GM18873 (cell line): ENCODE results near the gene MAGI1.

Experiments used
- ATAC-seq: cut with Tn5 transposase; IDR thresholded peaks from one replicate; pipeline ENCODE4 v1.9.1; 2021; ENCODE audit warnings: mild to moderate bottlenecking, moderate library complexity, moderate number of reproducible peaks; ENCODE audit not compliant: unreplicated experiment, low FRiP score

MAGI1 gene

DNA sequence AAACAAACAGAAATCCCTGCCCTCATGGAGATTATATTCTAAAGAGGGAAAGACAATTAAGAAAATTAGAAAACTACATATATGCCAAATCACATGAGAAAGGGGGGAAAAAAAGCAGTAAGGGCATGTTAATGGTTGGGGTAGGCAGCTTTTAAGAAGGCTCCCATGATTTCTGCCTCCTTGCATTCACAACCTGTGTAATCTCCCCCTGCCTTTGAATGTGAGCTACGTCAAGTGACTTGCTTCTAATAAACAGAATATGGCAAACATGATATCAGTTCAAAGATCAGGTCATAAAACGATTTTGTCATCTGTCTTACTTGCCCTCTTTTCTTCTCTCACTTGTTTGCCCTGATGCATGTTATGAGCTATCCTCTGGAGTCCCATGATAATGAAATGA lies 677.3 kb downstream of the MAGI1 start:
- no peak for ATAC-seq

- no peak for ATAC-seq
Observed at GRCh38 chr3:65356331-65357248, 682.1 kb downstream of the MAGI1 start.

DNA sequence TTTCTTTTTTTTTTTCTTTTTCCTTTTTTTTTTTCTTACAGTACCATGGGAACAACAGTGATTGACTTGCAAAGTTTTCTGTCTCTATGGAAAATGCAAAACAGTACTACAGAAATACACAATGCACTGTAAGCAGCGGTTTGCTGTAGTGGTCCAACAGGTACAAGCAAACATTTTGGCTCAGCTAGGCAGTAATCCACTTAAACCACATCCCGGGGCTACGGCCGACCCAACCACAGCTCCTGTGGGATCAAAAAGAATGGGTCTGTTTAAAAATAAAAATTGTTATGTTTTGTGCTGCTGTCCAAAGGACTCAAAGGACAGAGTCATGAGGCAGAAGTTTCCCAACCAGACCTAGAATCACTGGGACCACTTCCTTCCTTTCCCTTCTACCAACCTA lies 683.8 kb downstream of the MAGI1 start:
- ATAC-seq: no peak

DNA sequence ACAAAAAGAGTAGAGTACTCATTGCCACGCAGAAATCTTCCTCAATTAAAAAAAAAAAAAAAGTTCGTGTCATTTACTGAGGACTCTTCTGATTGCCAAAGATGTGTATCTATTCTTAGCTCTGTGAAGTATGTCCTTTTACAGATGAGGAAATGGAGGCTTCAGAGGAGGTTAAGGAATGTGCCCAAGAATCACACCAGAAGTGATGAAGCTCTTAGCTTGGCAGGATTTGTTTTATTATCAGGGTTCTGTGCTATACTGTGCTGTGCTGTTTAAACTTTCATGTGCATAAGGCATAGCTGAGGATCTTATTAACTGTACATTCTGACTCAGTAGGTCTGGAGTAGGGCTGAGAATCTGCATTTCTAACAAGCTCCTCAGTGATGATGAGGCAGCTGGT lies 685.8 kb downstream of the MAGI1 start:
- ATAC-seq: no peak

DNA sequence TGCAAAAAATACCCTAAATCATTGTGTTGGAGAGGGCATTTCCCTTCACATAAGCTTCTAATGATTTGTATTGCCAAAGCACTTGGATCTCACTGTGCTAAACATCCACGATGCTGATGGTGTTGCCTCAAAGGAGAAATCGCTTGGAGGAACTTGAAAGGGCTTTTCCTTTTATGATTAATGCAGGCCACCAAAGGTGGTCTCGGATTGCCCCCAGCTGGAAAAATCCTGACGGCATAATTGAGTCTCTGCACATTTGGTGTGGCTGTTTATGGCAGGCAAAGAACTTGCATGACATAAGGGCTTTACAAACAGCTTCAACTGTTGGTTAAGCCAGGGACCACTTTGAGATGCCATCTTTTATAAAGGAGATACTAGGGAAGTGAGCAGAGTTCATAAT lies 687.0 kb downstream of the MAGI1 start:
- no peak for ATAC-seq

DNA sequence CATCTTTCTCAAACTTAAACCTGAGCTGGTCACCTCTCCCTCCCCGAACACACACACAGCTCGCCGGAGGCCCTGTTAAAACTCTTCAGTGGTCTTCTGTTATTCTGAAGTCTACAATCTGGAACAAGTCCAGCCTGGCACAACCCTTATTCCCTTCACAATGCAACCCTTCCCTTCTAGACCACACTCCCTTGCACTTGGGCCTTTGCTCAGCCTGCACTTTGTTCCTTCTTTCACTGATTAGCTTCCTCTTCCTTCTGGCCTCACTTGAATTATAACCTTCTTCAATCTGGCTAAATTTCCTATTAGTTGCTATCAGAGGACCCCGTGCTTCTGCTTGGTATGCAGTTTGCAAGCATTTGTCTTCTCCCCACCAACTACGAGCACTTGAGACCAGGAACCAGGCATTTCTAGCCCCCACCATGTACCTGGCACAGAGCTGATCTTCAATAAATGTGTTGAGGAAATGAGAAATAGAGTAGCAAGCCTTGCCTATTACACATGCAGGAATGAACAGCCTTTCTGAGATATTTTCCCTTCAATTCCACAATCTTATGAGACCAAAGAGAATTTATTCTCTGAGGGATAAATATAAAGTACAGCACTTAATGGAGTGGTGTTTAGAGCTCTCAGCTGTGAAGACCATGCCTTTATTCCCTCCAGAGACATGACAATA lies 687.8 kb downstream of the MAGI1 start:
- ATAC-seq: no peak

- no peak for ATAC-seq
Observed at GRCh38 chr3:65348398-65348995, 690.2 kb downstream of the MAGI1 start.

DNA sequence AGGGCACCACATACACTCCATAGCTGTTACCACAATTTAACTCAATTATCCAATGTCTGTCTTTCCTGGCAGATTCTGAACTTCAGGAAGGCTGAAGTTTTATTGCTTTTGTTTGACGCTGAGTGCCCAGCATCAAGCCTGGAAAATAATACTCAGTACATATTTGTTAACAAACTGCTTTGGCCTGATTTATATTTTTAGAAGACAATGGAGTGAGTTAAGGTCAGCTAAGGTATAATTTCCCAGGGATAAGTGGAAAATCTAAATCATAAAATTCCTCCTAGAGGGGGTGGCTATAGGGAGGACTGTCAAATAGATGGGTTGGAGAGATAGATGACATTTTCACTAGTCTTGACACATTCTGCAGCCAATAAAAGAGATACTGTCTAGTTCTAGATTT lies 691.6 kb downstream of the MAGI1 start:
- ATAC-seq: no peak

GRCh38 chr3:65344846-65345245 lies 693.9 kb downstream of the MAGI1 start:
- no peak for ATAC-seq

GRCh38 chr3:65344444-65344843 lies 694.3 kb downstream of the MAGI1 start:
- ATAC-seq: no peak

DNA sequence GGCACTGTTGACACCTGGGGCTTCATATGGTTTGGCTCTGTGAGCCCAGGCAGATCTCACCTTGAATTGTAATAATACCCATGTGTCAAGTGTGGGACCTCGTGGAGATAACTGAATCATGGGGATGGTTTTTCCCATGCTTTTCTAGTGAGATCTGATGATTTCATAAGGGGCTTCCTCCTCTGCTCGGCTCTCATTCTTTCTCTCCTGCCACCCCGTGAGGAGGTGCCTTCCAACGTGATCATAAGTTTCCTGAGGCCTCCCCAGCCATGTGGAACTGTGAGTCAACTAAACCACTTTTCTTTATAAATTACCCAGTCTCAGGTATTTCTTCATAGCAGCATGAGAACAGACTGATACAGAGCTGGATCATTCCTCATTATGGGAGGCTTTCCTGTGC lies 695.0 kb downstream of the MAGI1 start:
- no peak for ATAC-seq

- ATAC-seq: no peak
Observed at GRCh38 chr3:65343026-65343425, 695.7 kb downstream of the MAGI1 start.

GRCh38 chr3:65342084-65342683 lies 696.5 kb downstream of the MAGI1 start:
- ATAC-seq: no peak

DNA sequence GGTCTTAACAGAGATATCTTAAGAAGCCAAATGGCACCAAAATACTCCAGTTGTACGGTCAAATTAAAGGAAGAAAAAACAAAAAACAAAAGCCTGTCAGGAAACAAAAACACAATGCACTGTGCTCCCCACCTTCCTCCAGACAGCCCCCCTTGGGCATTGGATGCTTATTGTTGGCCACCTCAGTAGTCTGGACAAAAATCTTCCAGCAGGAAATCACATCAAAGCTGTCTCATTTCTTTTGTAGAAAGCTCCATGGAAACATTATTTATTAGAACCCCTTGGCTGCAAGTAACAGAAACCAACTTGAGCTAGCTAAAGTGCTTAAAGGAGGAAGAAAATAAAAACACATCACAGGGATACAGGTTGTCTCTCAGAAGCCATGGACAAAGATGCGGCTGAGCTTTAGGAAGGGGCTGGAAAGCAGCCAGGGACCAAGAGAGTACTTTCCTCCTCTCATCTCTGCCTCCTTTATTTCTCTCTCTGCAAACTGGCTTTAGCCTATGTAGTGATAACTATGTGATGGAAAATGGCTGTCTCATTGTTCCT lies 699.5 kb downstream of the MAGI1 start:
- ATAC-seq: no peak

DNA sequence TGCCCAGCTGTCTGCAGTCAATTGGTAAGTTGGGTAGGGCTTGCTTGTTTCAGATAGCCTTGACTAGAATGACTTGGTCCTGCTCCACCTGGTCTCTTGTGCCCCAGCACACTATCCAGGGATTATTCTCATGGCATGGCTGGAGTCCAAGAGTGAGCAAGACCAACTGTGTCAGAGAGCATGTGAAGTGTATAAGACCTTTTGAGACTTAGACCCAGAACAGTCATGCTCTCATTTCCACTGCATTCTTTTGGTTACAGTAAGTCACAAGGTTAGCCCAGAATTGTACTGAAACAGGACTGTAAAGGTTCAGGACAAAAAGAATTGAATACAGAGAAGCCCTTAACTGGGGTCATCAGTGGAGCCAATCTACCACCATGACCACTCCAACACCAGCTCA lies 700.1 kb downstream of the MAGI1 start:
- no peak for ATAC-seq

DNA sequence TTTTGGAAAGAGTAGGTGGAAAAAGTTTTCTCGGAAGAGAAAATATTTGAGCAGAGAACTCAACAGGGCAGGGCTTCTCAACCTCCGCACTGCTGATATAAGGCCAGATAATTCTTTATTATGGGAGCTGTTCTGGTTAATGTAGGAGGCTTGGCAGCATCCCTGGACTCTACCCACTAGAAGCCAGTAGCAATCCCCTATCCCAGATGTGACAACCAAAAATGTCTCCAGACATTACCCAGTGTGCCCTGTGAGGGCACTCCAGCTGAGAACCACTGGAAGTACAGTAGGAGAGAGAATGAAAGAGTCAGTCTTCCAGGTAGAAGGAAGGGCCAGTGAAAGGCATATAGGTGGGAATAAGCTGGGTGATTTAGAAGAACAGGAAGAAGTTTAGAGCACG lies 703.1 kb downstream of the MAGI1 start:
- no peak for ATAC-seq

DNA sequence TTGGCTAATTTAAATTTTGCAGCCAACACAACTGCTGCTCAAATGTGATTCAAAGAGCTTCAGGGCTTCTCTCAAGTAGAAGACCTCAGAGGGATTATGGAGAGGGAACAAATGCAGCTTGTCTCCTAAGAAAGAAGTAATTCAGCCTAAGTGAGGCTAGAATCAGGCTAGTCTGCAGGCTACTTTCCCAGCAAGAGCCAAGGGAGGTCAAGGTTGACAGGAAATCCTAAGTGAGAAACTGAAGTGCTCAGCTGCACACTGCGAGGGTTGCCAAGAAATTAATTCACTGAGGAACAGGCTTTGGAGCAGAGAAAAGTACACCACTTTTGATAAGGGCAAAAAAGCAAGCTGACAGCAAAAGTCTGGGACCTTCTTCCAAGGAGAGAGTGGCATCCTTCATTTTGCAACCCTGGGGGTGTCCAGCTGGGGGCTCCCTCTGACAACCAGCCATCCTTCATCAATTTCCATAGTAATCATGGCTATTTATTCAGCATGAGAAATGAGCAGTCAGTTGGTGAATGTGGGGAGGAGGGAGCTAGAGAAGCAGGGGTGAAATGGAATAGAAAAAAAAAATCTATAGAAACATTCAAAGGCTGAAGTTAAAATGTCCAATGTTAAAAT lies 704.6 kb downstream of the MAGI1 start:
- ATAC-seq: no peak

DNA sequence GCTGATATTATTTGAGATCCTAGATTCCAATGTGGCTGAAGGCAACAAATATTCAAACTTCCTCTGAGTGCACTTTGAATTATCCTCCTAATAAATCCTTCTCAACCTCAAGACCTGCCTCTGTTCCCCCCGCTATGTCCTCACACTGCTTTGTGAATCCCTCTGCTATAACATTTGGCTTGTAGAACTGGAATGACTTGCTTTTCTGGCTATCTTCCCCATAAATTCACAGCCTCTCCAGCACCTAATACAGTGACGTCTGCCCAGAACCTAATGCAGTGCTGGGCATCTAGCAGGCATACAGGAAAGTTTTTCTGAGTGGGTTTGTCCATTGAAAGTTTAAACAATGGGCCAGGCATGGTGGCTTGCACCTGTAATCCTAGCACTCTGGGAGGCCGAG lies 707.0 kb downstream of the MAGI1 start:
- no peak for ATAC-seq

DNA sequence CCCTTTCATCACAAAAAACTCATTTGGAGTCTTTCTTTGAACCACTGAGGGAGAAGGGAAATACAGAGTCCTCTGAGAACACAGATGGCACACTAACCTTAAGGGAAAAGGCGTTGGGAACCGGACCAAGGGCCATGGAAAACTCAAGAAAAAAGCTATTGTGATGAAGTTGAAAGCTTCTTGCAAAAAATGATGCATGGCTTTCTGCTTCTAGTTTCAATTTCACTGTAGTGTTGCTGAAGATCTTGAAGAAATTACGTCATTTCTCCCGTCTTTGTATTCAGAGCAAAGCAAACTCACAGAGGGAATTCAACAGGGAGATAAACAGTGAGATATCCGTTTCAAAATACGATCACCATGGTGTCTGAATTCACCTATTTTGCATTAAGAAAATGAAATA lies 708.6 kb downstream of the MAGI1 start:
- no peak for ATAC-seq

GRCh38 chr3:65328148-65328547 lies 710.6 kb downstream of the MAGI1 start:
- ATAC-seq: no peak
